Urothelium cell line (cell line): ENCODE measurements around the gene IP6K3.

Experiments used
- DNase-seq: peaks from one replicate; pipeline ENCODE4 v3.0.0; 2011; ENCODE audit warnings: low spot score, mixed read lengths
- FAIRE-seq: peaks from 2 replicates; lab custom pipeline; 2011; peaks lifted over from hg19 to GRCh38; lab: Jason Lieb, UNC

The IP6K3 gene

GRCh38 chr6:33725891-33726673, 20.6 kb downstream of the IP6K3 start:
- FAIRE-seq (no peak), DNase-seq (no peak)

GRCh38 chr6:33725222-33725621, 21.5 kb downstream of the IP6K3 start:
- DNase-seq (no peak), FAIRE-seq (no peak)

GRCh38 chr6:33724102-33725023, 22.3 kb downstream of the IP6K3 start:
- DNase-seq (no peak), FAIRE-seq (no peak)

- FAIRE-seq: no peak
Measured at GRCh38 chr6:33723371-33724085, 23.2 kb downstream of the IP6K3 start.

DNA sequence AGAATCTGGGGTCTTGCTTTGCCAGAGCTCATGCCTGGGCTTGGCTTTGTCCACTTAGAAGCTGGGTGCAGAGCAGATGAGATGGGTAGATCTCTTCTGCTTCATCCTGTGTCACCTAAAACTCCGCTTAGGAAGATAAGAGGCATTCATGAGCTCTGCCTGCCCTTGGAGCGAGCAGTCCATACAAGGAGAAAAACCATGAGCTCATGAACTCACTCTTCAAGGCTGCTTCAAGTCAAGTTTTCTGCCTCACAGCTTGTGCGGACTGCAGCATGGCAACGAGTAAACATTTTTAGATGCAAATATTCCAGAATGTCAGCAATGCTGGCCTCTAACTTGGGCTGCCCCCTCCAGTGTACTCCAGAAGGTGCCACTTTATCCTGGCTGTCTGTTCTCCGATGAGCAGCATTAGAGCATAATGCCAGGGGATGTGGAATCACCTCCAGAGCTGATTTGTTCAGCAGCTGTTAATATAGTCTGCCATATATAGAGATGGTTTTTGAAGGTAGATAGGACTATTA, 24.5 kb downstream of the IP6K3 start:
- FAIRE-seq: no peak
- no peak for DNase-seq

More at GRCh38 chr6:33723371-33724085, 23.2 kb downstream of the IP6K3 start:
- no peak for DNase-seq

- FAIRE-seq: no peak
- no peak for DNase-seq
Measured at GRCh38 chr6:33721508-33721907, 25.2 kb downstream of the IP6K3 start.

DNA sequence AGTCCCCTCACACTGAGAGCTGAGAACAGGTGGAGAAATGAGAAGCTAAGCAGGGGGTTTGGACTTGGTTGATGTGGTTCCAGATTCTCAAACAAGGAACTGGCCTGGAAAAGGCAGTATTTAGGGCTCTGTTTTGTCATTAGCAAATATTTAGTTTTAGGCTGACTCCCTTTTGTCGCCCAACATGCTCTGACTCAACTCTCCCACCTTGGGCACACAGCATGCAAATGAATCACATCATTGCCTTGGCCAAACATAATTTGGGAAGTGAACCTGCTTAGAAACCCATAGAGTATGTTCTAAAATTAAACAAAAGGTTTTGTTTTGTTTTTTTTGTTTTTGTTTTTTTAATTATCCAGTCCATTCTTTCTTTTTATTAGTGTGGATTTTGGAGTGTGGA, 25.7 kb downstream of the IP6K3 start:
- DNase-seq: no peak
- no peak for FAIRE-seq

GRCh38 chr6:33719326-33719987, 27.2 kb downstream of the IP6K3 start:
- DNase-seq: no peak
- FAIRE-seq: no peak

GRCh38 chr6:33718713-33719112, 28.0 kb downstream of the IP6K3 start:
- no peak for DNase-seq
- no peak for FAIRE-seq

- DNase-seq (no peak), FAIRE-seq (no peak)
Measured at GRCh38 chr6:33717934-33718455, 28.7 kb downstream of the IP6K3 start.

- FAIRE-seq (no peak), DNase-seq (no peak)
Measured at GRCh38 chr6:33716890-33717632, 29.6 kb downstream of the IP6K3 start.

- DNase-seq (no peak), FAIRE-seq (no peak)
Measured at GRCh38 chr6:33716379-33716778, 30.3 kb downstream of the IP6K3 start.

GRCh38 chr6:33714385-33715040, 32.2 kb downstream of the IP6K3 start:
- FAIRE-seq (no peak), DNase-seq (no peak)

GRCh38 chr6:33713786-33714185, 32.9 kb downstream of the IP6K3 start:
- no peak for FAIRE-seq
- no peak for DNase-seq

DNA sequence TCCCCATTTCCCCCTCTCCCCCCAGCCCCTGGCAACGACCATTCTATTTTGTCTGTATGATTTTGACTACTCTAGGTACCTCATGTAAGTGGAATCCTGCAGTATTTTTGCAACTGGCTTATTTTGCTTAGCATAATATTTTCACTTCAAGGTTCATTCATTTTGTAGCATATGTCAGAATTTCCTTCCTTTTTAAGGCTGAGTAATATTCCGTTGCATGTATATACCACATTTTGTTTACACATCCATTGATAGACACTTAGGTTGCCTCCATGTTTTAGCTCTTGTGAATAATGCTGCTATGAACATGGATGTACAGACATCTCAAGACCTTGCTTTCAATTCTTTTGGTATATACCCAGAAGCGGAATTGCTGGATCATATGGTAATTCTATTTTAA, 33.8 kb downstream of the IP6K3 start:
- FAIRE-seq (no peak), DNase-seq (no peak)

DNA sequence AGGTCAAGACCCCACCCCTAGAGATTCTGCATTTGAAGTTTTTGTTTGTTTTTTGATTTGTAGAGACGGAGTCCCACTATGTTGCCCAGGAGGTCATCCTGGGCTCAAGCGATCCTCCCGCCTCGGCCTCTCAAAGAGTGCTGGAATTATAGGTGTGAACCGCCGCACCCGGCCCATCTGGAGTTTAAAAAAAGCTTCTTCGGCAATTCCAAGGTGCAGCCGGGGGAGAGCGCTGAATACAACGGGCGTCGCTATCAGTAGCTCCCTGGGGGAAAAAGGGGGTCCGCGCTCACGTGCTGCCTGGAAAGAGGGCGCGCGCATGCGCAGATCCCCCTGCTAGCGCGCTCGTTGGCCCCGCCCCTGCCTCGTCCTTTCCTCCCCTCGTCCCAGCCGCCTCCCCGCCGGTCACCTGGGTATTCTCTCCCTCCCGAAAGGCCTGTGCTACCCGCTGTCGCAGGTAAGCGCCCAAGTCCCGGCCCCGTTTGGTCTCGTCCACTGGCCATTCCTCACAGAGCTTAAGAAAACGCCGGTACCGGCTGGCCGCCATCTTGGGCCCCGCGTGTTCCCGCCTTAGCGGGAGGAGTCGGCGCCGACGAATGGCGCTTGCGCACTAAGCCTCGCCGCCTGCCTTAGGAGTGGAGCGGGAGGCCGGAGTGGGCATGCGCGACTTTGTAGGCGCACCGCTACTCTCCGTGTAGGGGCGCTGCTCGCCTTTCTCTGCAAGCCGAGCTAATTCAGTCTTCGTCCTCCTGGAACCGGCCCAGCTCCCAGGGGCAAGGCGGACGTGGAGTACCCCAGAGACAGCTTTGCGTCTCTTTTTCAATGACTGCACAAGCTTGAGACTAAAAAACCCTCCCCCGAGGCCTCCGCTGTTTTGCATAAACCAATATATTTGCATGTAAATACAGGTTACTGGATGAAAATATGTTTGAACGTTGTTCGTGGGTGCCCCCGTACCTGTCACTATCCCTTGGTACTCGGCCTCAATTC, 35.3 kb downstream of the IP6K3 start, which contains the start of gene UQCC2:
TSS of gene UQCC2 (minus strand) at position 561 of the 990 bp plus-strand sequence. CDS start at position 547, 14 bp downstream.
- peak; percentile 42 for FAIRE-seq

DNA sequence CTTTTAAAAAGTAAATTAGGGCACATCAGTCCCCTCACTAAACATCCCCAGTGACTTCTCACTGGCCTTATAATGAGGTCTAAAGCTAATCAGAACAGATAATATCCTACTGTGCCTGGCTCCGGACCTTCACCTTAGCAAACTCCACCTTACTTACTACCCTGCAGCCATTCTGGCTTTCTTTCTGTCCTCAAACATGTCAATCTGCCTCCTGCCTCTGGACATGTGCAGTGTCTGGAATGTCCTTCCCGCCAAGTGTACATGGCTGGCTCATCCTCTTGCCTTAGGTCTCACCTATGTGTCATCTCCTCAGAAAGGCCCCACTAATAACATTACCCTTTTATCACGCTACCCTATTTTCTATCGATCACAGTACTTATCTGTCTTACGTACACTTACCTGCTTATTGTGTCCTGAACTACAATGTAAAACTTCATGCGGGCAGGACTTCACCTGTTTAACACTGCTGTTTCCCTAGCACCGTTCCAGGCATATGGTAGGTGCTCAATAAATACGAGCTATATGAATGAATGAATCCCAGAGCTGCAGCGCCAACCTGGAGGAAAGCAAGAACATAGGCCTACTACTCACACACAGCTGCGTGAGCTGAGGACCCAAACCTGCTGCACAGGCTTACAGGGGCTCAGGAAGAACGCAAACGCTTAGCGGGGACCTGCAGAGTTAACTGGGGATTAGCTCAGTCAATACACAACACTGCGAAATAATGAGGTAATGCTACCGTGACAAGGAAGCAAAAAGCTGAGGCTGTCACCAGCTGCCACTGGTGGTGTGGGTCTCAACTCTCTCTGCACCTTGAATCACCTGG, 36.2 kb downstream of the IP6K3 start:
- FAIRE-seq: no peak
- DNase-seq: no peak

More for the DNA sequence above, 35.3 kb downstream of the IP6K3 start, which contains the start of gene UQCC2:
- DNase-seq: peak; percentile 99
